ENCODE data around the gene PCBD1. TPM values are rescaled to one million over a fixed set of nuclear protein-coding genes. Genes with fewer than 3 reads are reported as not detected.
"Not testable (repeated sequence)": the region's sequence is repeated elsewhere in the genome, so short reads cannot be mapped to it uniquely, and the experiment has no call there.

Gene PCBD1
- total RNA-seq, 1 donor from 2014 or later: 54.6 TPM

DNA sequence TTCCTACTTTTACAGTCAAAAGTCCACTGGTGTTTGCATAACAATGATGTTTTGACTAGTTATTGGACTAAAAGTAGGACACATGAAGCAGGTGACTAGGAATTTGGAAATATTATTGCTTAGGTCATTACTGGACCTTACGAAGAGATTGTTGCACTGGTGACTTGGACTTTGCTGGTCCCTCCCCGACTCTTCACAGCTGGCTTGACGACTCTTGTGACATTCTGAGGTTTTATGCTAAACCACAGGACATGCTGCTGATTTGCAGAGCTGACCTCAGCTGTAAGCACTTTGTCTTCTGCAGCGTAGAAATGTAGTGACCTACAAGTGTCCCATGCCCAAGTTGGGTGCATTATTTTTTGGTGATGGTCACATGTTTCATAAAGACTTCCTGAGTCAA lies 21.9 kb downstream of the PCBD1 start:
- DNase-seq (ENCODE audit: low read depth, low spot score): no peak

DNA sequence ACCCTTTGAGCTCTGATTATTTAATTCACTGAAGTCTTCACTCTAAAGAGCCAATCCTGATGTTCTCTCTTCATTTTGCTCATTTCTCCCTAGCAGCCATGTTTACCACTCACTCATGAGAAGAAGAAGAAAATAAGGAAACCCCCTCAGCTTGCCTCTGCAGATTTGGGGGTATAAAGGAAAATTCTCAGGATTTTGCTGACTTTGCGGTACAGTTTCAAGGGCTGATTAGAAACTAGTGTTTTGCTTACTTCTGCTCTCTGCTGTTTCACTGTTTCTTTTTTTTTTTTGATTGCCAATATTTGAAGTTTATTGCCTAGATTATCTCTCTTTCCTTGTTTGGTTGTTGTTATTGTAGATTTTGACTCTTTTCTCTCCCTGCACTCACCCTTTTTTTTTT lies 23.4 kb downstream of the PCBD1 start:
- no peak for DNase-seq (ENCODE audit: low read depth, low spot score)

DNA sequence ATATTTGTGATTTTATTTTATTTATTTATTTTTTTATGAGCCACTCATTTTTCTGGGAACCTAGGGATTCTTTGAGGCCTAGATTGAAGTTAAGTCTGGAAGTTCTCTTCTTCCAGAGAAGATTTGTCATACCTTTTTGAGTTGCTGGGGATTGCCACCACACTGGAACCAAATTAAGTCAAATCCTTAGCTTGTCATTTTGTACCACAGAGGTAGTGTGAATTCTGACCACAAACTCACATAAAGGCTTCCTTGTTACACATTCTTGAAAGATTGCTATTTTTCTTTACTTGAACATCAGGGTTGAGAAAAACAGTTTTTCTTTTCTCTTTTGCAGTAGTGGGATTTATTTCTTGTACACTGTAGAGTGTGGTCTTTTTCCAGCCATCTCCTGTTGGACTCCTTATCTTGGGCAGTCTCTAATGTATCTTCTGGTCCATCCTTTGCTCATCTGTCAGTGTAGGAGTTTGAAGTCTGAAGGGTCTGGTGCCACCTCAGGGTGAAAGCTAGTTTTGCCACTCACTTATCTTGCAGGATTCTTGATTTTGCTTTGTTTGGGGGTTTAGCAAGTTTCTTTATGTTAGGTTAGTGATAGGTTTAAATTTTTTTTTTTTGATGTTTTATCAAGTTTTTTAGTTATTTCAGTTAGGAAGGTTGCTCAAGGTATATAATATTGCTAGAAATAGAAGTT lies 24.8 kb downstream of the PCBD1 start:
- no peak for DNase-seq (ENCODE audit: low read depth, low spot score)

DNA sequence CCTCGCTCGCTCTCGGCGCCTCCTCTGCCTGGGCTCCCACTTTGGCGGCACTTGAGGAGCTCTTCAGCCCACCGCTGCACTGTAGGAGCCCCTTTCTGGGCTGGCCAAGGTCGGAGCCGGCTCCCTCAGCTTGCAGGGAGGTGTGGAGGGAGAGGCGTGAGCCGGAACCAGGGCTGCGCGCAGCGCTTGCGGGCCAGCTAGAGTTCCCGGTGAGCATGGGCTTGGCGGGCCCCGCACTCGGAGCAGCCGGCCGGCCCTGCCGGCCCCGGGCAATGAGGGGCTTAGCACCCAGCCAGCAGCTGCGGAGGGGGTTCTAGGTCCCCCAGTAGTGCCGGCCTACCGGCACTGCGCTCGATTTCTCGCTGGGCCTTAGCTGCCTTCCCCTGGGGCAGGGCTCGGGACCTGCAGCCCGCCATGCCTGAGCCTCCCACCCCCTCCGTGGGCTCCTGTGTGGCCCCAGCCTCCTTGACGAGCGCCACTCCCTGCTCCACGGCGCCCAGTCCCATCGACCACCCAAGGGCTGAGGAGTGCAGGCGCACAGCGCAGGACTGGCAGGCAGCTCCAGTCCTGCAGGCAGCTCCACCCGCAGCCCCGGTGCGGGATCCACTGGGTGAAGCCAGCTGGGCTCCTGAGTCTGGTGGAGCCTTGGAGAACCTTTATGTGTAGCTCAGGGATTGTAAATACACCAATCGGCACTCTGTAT lies 26.7 kb downstream of the PCBD1 start:
- not testable (repeated sequence) for DNase-seq (ENCODE audit: low read depth, low spot score)

DNA sequence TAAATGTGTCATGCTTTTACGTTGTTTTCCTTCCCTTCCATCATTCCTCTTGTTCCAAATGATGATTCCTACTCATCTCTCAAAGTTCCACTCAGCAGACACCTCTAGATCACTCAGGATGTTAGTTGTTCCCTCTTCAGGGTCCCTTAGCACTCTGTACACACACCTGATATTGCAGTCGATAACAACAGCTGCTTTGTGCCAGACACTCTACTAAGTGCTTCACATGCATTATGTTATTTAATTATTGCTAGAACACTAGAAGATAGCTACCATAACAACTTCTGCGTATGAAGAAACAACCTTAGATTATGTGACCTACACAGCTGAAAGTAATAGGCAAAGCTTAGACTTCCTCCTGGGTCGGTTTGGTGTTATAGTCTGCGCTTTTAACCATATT lies 29.6 kb downstream of the PCBD1 start:
- no peak for DNase-seq (ENCODE audit: low read depth, low spot score)

DNA sequence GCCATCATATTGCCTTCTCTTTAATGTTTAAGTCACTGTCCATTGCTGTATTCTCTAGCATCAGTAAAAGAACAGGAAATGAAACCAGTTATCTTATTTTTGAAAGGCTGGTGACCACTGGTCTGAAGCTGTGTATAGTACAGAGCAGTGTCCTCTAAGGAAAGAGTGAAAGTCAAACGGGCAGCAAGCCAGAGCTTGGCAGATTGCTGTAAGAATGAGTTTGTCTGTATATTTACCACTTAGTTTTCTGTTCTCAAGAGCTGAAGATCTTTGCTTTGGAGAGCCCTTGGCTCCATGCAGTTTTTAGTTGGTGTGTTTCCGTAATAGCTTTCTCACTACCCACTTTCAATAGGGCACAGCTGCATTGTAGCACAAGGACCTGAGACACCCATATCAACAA lies 31.9 kb downstream of the PCBD1 start:
- DNase-seq (ENCODE audit: low read depth, low spot score): no peak

DNA sequence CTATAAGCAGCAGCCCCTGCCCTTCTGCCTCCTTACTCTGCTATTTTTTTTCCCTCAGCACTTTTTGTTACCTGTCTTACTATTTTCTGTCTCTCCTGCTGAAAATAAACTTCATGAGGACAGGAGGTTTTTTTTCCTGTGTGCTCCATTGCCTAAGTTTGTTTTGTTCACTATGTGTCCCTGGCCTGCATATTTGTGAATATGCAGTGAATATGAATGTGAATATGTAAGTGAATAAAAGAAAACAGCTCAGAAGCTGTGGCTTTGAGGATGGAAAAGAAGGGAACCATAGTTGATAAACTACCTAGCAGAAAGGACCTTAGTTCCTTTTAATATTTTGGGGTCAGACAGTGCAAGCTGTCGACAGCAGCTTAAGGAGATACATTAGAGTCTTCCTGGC lies 34.9 kb downstream of the PCBD1 start:
- no peak for DNase-seq (ENCODE audit: low read depth, low spot score)

DNA sequence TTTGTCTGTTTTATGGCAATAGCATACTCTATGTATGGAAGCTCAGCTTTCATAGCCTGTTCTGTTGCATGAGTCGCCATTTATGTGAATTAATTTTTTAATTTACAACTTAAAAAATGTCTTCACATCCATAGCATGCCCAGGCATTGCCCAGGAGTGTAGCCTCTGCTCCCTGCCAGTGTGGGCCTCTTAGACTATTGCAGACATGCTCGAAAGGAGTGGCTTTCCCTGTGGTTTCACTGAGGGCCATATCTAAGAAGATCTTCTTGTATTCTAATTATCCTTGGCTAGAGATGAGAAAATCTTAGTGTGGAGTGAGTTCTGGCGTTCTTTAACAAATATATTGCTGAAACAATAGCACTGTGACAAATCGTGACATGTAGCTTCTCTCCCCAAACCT lies 35.3 kb downstream of the PCBD1 start:
- DNase-seq (ENCODE audit: low read depth, low spot score): no peak

DNA sequence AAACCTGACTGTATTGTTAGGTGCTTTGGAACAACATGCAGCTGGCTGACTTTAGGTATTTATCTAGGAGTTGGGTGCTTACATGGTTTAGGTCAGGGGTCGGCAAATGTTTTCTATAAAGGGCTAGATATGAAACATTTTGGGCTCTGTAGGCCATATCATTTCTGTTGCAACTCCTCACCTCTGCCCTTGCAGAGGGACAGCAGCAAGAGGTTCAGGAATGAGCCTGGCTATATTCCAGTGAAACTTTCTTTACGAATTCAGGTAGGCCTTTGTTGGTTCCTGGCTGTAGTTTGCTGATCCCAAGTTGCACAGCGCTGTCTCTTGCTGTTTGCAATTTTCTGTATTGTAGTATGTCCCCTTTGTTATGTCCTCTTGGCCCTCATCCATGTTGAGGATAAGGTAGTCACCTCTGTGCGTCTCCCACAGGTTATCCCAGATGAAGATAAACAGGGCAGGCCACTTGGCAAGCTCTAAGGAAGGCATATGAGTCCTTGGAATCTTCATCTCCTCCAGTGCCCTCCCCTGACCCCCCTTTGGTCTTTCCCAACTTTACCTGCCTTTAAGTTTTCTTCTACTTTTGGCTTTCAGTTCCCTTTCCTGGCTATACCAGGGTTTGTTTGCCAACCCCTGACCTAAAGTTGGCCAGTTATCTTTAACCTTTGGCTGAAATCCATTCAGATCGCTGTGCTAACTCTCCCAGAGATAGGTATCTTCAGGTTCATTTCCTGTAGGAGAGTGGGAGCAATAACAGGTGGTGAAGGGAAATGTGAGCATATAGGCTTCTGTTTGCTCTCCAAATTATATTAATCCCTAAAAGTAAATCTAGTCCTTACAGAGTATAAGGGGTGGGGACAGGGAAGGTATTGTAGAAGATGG lies 36.5 kb downstream of the PCBD1 start:
- DNase-seq (ENCODE audit: low read depth, low spot score): no peak

DNA sequence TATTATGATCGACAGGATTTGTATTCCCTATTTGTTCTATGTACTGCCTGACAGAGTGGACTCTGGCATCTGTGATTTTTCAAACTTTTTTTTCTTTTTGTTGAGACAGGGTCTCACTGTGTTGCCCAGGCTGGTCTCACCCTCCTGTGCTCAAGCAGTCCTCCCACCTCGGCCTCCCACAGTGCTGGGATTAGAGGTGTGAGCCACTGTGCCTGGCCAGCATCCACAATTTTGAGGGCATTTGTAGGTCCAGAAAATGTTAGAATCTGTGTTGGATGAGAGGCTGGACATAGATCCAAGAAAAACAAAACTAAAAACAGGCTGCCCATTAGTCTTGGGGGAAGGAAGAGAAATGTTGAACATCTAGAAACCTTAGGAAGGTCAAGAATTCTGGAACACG lies 38.3 kb downstream of the PCBD1 start:
- DNase-seq (ENCODE audit: low read depth, low spot score): no peak

DNA sequence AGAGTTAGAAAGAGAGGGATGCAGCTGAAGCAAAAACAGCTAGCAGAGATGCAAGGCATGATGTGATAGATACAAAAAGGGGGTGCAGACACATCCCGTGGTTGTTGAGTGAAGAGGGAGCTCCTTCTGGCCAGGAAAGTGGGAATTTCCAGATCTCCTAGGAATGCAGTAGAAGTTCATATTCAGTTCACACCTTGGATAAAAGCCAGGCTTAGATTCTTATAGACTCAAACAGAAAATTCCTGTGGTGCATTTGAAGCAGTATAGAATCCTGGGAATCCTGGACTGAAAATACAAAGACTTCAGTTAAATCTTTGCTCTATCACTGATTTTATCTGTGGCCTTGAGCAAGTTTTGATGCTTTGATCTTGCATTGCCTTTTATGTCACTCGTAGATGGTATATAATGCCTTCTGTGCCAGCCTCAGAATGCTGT lies 38.8 kb downstream of the PCBD1 start:
- peak; percentile 19 for DNase-seq (ENCODE audit: low read depth, low spot score)

DNA sequence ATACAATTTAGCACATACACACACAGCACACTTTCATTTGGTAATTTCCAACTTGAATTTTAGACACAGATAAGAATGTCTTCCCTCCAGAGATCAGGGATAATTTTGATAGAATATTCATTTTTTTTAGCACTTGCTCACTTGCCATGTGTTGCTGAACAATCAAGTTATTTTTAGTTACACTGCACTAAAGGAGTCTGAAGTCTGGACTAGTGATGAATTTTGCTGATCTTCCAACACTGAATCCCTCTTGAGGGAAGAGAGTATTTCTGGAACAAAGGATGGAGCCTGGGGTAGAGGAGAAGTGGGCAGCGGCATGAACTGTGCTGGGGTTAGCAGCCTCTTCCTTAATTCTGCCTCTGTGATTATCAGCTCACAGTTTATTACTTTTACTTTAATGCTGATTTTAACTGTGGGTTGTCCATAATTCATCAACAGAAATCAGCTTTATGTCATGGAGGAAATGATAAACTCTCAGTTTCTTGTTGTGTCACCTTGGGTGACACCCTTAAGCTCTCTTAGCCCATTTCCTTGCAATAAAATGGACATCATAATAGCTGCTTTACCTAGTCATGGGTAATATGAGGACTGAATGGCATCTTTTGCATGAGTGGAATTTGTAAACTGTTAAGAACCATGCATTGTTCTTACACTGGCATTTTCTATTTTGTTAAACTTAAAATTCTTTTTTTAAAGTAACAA lies 40.6 kb downstream of the PCBD1 start:
- no peak for DNase-seq (ENCODE audit: low read depth, low spot score)

DNA sequence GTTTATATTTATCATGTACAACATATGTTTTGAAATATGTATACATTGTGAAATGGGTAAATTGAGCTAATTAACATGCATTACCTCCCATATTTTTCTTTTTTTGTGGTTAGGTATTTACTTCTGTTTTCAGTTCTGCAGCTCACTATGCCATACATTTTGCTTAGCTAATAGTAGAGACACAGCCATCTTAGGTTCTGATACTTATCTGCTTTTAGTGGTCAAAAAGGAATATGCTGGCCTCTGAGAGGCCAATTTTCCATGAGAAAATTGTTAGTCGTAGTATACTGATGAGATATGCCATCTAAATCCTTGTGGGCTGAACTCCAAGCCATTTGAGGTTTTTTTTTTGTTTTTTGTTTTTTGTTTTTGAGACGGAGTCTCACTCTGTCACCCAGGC lies 41.6 kb downstream of the PCBD1 start:
- DNase-seq (ENCODE audit: low read depth, low spot score): no peak

DNA sequence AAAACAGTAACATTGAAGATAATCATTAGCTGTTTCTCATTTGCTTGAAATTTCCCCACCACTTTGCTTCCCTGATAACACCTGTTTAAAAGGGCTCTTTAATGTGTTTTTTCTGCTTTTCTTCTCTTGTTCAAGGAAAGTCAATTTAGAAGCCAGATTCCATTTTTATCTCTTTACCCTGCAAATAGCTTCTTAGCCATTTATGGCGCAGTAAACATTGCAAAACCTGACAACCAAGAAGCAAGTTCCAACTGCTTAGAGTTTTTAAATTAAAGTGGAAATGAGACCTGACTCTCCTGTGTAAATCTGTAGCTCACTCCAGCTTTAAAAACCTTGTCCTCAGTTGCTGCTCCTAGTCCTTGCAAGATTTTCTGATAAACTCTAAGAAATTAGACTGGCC lies 42.5 kb downstream of the PCBD1 start:
- no peak for DNase-seq (ENCODE audit: low read depth, low spot score)

DNA sequence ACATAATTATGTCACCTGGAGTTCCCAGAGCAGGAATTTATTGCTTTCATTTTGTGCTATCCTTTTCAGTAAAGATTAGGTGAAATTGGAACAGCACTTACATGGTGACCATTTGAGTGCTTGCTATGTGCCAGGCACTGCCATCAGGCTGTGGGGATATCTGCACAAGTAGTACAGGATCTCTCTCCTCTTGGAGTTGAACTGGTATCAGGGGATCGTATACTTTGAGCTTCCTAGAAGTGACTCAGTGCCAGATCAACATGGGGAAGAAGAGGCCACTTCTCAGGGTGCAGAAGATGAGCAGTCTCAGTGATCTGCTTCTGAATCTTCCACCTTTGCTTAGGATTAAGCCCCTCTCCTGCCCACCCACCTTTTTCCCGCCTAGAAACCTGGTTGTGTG lies 43.1 kb downstream of the PCBD1 start:
- DNase-seq (ENCODE audit: low read depth, low spot score): no peak

DNA sequence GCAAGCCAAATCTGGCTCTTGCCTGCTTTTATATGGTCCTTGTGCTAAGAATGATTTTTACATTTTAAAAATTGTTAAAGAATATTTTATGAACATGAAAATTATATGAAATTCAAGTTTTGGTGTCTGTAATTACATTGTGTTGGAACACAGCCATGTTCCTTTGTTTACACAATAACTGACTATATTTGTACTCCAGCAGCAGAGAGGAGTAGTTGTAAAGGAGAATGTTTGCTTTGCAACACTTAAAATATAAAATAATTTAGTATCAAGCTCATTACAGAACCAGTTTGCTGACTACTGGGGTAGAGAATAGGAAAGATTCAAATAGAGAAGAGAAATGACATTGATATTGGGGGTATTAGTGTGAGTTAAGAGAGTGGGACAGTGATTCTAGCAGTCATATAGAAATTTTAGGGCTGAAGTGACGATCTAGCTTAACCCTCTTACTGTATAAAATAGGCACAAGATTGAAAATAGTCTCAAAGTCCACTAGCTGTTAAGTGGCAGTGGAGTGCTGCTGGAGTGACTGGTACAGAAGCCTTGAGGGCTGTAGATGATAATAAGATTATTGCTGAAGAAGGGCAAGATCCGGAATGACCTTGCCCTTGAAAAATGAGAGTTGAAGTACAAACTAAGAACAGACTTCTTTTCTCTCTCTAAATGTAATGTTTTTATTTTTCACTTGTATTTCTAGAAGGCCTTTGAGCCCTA lies 44.4 kb downstream of the PCBD1 start:
- DNase-seq (ENCODE audit: low read depth, low spot score): no peak

DNA sequence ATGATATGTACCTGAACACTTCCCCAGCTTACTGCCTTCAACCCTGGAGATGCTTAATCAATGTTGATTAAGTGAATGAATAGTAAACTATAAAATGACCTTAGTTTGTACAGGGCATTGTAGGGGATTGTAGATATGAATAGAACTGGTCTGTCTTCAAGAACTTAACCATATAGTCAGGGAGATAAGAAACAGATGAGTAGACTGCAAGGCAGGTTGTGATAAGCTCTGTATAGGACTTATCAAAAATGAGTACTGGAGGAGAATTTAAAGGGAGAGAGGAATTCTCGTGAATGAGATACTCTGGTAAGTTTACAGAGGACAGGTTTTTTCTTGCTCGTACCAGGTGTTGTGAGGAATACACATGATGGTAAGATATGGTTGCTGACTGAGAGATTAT lies 45.0 kb downstream of the PCBD1 start:
- DNase-seq (ENCODE audit: low read depth, low spot score): no peak

DNA sequence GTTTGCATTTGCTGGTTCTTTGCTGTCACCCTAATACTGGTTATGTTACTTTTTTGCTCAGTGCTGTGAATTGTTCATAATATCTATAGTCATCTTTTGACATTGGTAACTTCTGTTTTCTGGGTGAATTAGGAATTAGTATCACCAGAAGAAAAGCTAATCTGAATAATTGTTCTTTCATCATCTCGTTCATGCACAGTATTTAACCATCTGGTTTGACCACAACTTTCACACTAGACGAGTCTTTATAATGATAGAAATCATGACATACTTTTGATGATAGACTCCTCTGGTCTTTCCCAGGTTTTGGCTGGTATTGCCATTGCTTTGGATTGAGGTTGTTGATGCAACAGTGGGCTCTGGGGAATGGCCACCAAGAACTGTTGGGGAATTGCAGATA lies 47.5 kb downstream of the PCBD1 start:
- no peak for DNase-seq (ENCODE audit: low read depth, low spot score)

DNA sequence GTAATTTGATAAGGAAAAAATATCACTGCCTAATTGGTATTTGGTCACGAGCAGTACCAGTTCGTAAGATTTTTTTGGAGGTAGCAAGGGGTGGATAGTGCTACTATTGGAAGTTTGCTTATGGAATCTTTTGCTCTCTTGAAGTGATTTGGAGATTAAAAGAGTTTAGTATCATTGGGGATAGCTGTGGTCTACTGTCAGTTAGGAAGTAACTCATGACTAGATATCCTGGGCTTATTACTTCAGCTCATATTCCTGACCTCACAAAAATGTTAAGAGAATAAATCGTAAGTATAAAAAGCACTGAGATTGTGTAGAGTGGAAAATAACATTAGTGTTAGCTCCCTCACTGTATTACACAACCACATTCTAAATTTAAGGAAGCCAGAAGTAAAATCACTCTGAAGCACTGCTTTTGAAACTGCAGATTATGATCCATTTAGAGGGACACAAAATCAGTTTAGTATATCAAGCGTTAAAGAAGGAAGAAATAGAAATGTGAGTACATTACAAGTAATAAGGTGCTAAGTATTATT lies 50.0 kb downstream of the PCBD1 start:
- DNase-seq (ENCODE audit: low read depth, low spot score): no peak

DNA sequence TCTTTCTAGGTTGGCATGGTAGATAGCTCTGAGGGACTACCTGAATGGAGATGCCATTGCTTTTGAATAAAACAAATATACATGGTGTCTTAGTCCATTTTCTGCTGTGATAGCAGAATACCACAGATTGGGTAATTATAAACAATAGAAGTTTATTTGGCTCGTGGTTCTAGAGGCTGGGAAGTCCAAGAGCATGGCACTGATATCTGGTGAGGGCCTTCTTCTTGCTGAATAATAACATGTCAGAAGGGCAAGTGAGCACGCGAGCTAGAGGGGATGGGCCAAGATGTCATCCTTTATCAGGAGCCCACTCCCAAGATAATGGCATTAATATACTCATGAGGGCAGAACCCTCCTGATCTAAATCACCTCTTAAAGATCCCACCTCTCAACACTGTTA lies 50.7 kb downstream of the PCBD1 start:
- no peak for DNase-seq (ENCODE audit: low read depth, low spot score)

DNA sequence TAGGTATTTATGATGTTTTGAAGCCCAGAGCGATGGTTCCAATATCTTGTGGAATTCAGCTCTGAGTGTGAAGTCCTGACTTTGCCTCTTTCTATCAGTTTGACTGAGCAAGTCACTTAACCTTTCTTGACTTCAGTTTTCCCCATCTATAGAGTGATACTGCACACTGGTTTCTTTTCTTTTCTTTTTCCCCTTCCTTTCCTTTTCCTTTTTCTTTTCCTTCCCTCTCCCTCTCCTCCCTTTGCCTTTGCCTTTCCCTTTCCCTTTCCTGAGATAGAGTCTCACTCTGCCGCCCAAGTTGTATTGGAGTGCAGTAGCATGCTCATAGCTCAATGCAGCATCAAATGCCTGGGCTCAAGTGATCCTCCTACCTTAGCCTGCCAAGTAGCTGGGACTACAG lies 52.0 kb downstream of the PCBD1 start:
- no peak for DNase-seq (ENCODE audit: low read depth, low spot score)
